A673 (cell line): ENCODE measurements around the gene ADRM1. TPM values are rescaled to one million over a fixed set of nuclear protein-coding genes. Genes with fewer than 3 reads are reported as not detected.

ENCODE experiments used
- BruUV-seq: library from RNA; stranded (reverse); fragments of 400-500 nt; replicated peaks from 2 replicates; lab custom pipeline; 2021; lab: Mats Ljungman, UMichigan
- CTCF ChIA-PET: fragments of 300-600 bp; sonication (Branson Sonifier 250); formaldehyde crosslinking; loops from one replicate; lab custom pipeline; 2022; ENCODE audit warnings: antibody characterized with exemption; lab: Charles Lee
- POLR2A ChIA-PET: fragments of 300-600 bp; sonication (Branson Sonifier 250); formaldehyde crosslinking; loops from one replicate; lab custom pipeline; 2022; ENCODE audit warnings: antibody characterized with exemption; ENCODE audit not compliant: low non-redundant PET; lab: Charles Lee
- DNase-seq: peaks from one replicate; pipeline ENCODE4 v3.0.0-alpha.2; 2015; ENCODE audit warnings: low spot score
- H3K27ac ChIP-seq: fragments of 200-600 bp; sonication (generic); 2 replicates; pipeline ENCODE4 v1.5.1; 2016; ENCODE audit warnings: mixed run types, low read depth, mild to moderate bottlenecking, mixed read lengths, antibody characterized with exemption, low read length; ENCODE audit not compliant: poor library complexity, severe bottlenecking
- H3K27me3 ChIP-seq: fragments of 200-600 bp; sonication (generic); replicated peaks from 2 replicates; pipeline ENCODE4 v1.6.1; 2017; ENCODE audit warnings: mixed run types, low read depth, mild to moderate bottlenecking, mixed read lengths, antibody characterized with exemption, low read length; ENCODE audit not compliant: insufficient read depth, poor library complexity
- H3K36me3 ChIP-seq: fragments of 200-600 bp; sonication (generic); 2 replicates; pipeline ENCODE4 v1.6.1; 2016; ENCODE audit warnings: mixed run types, mild to moderate bottlenecking, mixed read lengths, antibody characterized with exemption, low read length; ENCODE audit not compliant: insufficient read depth, poor library complexity, severe bottlenecking
- H3K4me1 ChIP-seq: fragments of 200-600 bp; sonication (generic); 2 replicates; pipeline ENCODE4 v1.6.1; 2017; ENCODE audit warnings: mixed run types, mild to moderate bottlenecking, mixed read lengths, antibody characterized with exemption, low read length; ENCODE audit not compliant: insufficient read depth, poor library complexity, severe bottlenecking
- H3K4me3 ChIP-seq: fragments of 200-600 bp; sonication (generic); 2 replicates; pipeline ENCODE4 v1.5.1; 2016; ENCODE audit warnings: low read depth, mixed run types, mild to moderate bottlenecking, mixed read lengths, low read length; ENCODE audit not compliant: poor library complexity, severe bottlenecking
- H3K9me3 ChIP-seq: fragments of 200-600 bp; sonication (generic); 2 replicates; pipeline ENCODE4 v1.6.1; 2016; ENCODE audit warnings: mixed run types, low read depth, mild to moderate bottlenecking, mixed read lengths, antibody characterized with exemption, low read length; ENCODE audit not compliant: poor library complexity, severe bottlenecking
- EZH2 ChIP-seq: fragments of 200-600 bp; sonication (generic); IDR thresholded peaks from 2 replicates; pipeline ENCODE4 v1.6.1; 2017; ENCODE audit warnings: borderline replicate concordance, low read depth, mild to moderate bottlenecking, mixed read lengths, antibody characterized with exemption, low read length; ENCODE audit not compliant: poor library complexity, severe bottlenecking
- intact Hi-C: fragments of 100-400 bp; cut with micrococcal nuclease; formaldehyde crosslinking; loops from one replicate; pipeline ENCODE4 v1.10.0; 2022; ENCODE audit not compliant: unreplicated experiment
- total RNA-seq: library from RNA; stranded (reverse); gene quantifications from 2 replicates; pipeline ENCODE4 v1.2.3, GENCODE V29; 2021
- TF ChIP-seq, protein P1 (sequence below): fragments of 300-800, 200-600 bp; sonication (generic); conservative IDR thresholded peaks from 2 replicates; pipeline ENCODE4 v1.5.1; 2017; ENCODE audit warnings: low read depth, mild to moderate bottlenecking, antibody characterized with exemption, low read length, moderate library complexity, mixed read lengths

ADRM1 gene
- total RNA-seq, 1 experiment from 2014 or later: 252 TPM

DNA sequence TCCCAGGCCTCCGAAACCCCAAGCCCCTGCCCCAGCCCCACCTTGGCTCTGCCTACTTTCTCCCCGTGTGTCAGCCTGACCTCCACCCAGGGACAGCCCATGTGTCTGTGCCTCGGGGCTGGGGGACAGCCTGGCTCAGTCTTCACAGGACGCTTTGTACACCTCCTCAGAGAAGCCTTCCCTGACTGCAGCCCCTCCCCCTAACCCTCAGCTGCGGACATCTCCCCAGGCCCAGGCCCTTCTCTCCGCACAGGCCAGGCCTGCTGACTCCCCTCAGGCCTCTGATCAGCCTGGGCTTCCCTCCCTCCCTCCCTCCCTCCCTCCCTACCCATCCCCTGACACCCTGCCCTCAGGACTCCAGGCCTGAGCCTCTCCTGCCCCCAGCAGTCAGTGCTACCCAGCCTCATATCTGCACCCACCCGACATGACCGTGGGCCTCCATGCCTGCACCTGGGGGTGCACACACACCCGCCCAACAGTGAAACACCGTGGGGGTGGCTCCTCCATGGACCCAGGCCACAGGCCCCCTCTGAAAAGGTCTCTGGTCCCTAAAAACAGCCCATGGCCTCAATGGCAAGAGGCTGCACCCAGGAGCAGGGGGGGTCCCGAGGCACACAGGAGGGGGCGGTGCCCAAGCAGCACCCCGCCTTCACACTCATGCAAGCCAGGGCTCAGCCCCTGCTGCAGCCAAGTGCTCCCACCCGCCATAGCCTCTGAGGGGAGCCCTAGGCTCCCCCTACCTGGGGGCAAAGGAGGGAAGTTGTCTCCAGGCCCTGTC, 51.4 kb downstream of the ADRM1 start:
- Histone ChIP-seq H3K27me3 (no peaks in the 10 kb centered on the region), H3K4me3 (no peak overlapping the region), H3K27ac (no peak overlapping the region), H3K36me3 (no peaks in the 10 kb centered on the region), H3K9me3 (no peaks in the 10 kb centered on the region), H3K4me1 (no peaks in the 10 kb centered on the region)
- CTCF ChIA-PET: no interaction called here
- TF ChIP-seq, protein P1, sequence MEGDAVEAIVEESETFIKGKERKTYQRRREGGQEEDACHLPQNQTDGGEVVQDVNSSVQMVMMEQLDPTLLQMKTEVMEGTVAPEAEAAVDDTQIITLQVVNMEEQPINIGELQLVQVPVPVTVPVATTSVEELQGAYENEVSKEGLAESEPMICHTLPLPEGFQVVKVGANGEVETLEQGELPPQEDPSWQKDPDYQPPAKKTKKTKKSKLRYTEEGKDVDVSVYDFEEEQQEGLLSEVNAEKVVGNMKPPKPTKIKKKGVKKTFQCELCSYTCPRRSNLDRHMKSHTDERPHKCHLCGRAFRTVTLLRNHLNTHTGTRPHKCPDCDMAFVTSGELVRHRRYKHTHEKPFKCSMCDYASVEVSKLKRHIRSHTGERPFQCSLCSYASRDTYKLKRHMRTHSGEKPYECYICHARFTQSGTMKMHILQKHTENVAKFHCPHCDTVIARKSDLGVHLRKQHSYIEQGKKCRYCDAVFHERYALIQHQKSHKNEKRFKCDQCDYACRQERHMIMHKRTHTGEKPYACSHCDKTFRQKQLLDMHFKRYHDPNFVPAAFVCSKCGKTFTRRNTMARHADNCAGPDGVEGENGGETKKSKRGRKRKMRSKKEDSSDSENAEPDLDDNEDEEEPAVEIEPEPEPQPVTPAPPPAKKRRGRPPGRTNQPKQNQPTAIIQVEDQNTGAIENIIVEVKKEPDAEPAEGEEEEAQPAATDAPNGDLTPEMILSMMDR: no peak
- no peak for TF ChIP-seq EZH2
- no TSS peak for BruUV-seq
- intact Hi-C loops: no loop called here
- no peak for DNase-seq
- POLR2A ChIA-PET: no interaction called here

DNA sequence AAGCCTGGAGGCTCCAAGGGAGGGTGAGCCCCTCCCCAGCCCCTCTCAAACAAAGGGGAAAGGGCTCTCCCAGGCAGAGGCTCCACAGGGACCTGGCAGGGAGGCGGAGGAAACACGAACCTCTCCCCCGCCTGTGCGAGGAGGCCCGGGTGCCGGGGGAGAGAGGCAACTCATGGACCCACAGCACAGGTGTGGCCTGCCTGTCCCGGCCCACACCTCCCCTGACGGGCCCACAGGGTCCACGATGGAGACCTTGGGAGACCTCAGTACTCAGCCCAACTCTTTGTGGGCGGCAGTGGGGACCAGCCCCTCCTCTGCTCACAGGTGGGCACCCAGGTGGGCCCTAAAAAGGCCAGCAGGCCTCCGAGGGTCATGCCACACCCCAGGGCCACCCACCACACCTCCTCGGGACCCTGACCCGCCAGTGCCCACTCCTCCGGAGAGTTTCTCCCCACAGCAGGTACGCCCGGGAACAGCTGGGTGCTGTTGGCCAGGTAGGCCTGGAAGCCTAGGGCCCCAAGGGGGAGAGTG, 52.1 kb downstream of the ADRM1 start:
- H3K27me3 ChIP-seq: no peaks in the 10 kb centered on the region
- no peaks in the 10 kb centered on the region for H3K36me3 ChIP-seq
- DNase-seq: no peak
- H3K4me1 ChIP-seq: no peaks in the 10 kb centered on the region
- no peak overlapping the region for H3K27ac ChIP-seq
- BruUV-seq: no TSS peak
- ChIA-PET CTCF (no interaction called here), POLR2A (no interaction called here)
- H3K4me3 ChIP-seq: no peak overlapping the region
- TF ChIP-seq EZH2: no peak
- TF ChIP-seq, protein P1: no peak
- intact Hi-C loops: no loop called here
- no peaks in the 10 kb centered on the region for H3K9me3 ChIP-seq

DNA sequence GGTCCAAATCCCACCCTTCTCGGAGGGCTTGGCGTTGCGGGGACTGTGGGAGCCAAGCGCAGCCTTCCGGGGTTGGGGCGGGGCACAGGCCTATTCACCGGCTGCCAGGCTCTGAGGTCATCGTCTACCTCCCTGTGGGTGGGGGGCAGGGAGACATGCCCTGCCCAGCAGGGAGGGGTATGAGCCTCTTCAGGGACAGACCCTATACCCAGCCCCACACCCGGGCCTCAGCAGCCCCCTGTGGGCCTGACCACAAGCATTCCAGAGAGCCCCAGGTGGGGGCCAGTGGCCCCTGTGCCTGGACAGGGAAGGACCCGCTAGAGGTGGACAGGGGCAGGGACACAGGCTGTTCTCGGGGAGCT, 52.7 kb downstream of the ADRM1 start:
- POLR2A ChIA-PET: no interaction called here
- no peak overlapping the region for H3K4me3 ChIP-seq
- H3K4me1 ChIP-seq: no peaks in the 10 kb centered on the region

More for the DNA sequence above, 52.7 kb downstream of the ADRM1 start:
- TF ChIP-seq, protein P1: no peak
- TF ChIP-seq EZH2: no peak
- no peaks in the 10 kb centered on the region for H3K27me3 ChIP-seq
- no peaks in the 10 kb centered on the region for H3K36me3 ChIP-seq
- H3K9me3 ChIP-seq: no peaks in the 10 kb centered on the region
- H3K27ac ChIP-seq: no peak overlapping the region
- CTCF ChIA-PET: no interaction called here
- intact Hi-C loops: no loop called here
- BruUV-seq: no TSS peak
- no peak for DNase-seq
